Fibroblast of lung (primary cell): Measurements from ENCODE around the gene KIF9.

ENCODE experiments used
- EZH2 ChIP-seq: IDR thresholded peaks from 2 replicates; pipeline ENCODE4 v1.5.1; 2012; ENCODE audit warnings: low read length, control low read depth, mild to moderate bottlenecking; ENCODE audit errors: missing control alignments
- TF ChIP-seq, protein P1 (sequence below), 2 donors: IDR thresholded peaks in 1 of 2; conservative IDR thresholded peaks in 1 of 2; 1 replicate in 1 of 2; 2 replicates in 1 of 2; pipeline ENCODE4 v1.5.1; 2011 to 2012; ENCODE audit warnings: low read length in 2 of 2, control low read depth in 1 of 2, inconsistent platforms in 1 of 2, low read depth in 1 of 2, mild to moderate bottlenecking in 1 of 2

DNA sequence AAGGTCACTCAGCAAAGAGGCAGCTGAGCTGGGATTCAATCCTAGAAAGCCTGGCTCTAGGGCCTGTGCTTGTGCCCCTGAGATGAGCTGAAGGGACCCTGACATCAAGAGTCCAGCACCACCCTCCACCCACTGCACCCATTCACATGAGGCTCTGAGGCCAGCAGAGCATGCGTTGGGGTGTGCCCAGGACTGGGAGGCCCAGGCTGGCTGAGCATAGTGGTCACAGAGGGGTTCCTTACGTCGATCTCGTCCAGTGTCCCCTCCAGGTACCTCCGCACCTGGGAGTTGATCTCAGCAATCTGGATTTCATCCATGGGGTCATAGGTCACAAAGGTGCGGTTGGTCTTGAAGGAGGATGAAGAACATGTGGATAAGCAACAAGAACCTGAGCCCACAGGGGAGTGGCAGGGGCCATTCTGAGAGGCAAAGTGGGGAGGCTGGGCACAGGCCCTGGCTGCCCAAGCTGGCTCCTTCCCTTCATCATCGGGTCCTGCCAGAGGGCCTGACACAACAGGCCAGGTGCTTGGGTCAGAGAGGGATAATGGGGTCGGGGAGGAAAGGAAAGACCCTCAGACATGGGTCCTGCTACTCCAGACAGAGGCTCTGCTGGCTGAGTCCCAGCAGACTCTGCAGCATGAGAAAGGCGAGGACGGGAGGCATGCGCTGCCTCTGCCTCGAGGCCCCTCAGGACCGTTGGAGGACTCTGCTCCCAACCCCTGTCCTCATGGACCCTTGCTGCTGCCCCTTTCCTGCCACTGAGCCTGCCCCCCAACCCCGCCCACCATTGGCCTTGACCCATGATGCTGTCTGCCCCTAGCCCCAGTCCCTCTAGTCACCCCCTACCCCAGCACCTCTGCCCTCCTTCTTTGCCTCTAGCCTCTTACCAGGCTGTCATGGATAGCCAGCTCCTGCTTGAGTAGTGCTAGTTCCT lies 35.2 kb downstream of the KIF9 start:
- TF ChIP-seq, protein P1, sequence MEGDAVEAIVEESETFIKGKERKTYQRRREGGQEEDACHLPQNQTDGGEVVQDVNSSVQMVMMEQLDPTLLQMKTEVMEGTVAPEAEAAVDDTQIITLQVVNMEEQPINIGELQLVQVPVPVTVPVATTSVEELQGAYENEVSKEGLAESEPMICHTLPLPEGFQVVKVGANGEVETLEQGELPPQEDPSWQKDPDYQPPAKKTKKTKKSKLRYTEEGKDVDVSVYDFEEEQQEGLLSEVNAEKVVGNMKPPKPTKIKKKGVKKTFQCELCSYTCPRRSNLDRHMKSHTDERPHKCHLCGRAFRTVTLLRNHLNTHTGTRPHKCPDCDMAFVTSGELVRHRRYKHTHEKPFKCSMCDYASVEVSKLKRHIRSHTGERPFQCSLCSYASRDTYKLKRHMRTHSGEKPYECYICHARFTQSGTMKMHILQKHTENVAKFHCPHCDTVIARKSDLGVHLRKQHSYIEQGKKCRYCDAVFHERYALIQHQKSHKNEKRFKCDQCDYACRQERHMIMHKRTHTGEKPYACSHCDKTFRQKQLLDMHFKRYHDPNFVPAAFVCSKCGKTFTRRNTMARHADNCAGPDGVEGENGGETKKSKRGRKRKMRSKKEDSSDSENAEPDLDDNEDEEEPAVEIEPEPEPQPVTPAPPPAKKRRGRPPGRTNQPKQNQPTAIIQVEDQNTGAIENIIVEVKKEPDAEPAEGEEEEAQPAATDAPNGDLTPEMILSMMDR (conservative IDR thresholded peaks at IDR 0.05 in 1 of 2, IDR thresholded peaks at IDR 0.05 in 1 of 2; ENCODE audit: low read depth in 1 of 2, low read length in 2 of 2), result no peak
- no peak for TF ChIP-seq EZH2
